Measurements from ENCODE around the gene RAPGEF4.

- no peak for TF ChIP-seq SIRT6 (IDR thresholded peaks at IDR 0.05; ENCODE audit: low read depth, low read length)
- TF ChIP-seq BMI1 (IDR thresholded peaks at IDR 0.05; ENCODE audit: low read length), result no peak
- TF ChIP-seq SREBF1 (IDR thresholded peaks at IDR 0.05; ENCODE audit: borderline replicate concordance, low read depth, low read length), result no peak
- TF ChIP-seq CBFA2T2 (conservative IDR thresholded peaks at IDR 0.05), result no peak
- no peak for TF ChIP-seq CREB5 (CRISPR knock-in tag; IDR thresholded peaks at IDR 0.05)
- no peak for TF ChIP-seq CTCF (IDR thresholded peaks at IDR 0.05 in 2 of 3, conservative IDR thresholded peaks at IDR 0.05 in 1 of 3; ENCODE audit: insufficient read depth in 2 of 3, low read depth in 1 of 3, low read length in 3 of 3)
- TF ChIP-seq EZH2 (IDR thresholded peaks at IDR 0.05; ENCODE audit: borderline replicate concordance, low read depth, low read length), result no peak
- TF ChIP-seq POLR2AphosphoS5 (IDR thresholded peaks at IDR 0.05; ENCODE audit: control insufficient read depth, insufficient read depth, low read depth, low read length), result no peak
- no peak for TF ChIP-seq MECOM (CRISPR knock-in tag; IDR thresholded peaks at IDR 0.05)
- no peak for TF ChIP-seq CCAR2 (IDR thresholded peaks at IDR 0.05; ENCODE audit: low read depth, low read length)
Observed at GRCh38 chr2:172861098-172861497, 125.5 kb downstream of the RAPGEF4 start.

Data from K562 (cell line).